ENCODE results near the gene SLC35G2.
"Not testable (repeated sequence)": the region's sequence is repeated elsewhere in the genome, so short reads cannot be mapped to it uniquely, and the experiment has no call there.

Gene SLC35G2

GRCh38 chr3:136891934-136892855, 73.3 kb downstream of the SLC35G2 start:
- no peak for DNase-seq

- DNase-seq: peak in 1 of 2 experiments; percentile 54
Observed at GRCh38 chr3:136893848-136894443, 75.0 kb downstream of the SLC35G2 start.

- not testable (repeated sequence) for DNase-seq
Observed at GRCh38 chr3:136897171-136897570, 78.2 kb downstream of the SLC35G2 start.

- no peak for DNase-seq
Observed at GRCh38 chr3:136898549-136898948, 79.6 kb downstream of the SLC35G2 start.

DNA sequence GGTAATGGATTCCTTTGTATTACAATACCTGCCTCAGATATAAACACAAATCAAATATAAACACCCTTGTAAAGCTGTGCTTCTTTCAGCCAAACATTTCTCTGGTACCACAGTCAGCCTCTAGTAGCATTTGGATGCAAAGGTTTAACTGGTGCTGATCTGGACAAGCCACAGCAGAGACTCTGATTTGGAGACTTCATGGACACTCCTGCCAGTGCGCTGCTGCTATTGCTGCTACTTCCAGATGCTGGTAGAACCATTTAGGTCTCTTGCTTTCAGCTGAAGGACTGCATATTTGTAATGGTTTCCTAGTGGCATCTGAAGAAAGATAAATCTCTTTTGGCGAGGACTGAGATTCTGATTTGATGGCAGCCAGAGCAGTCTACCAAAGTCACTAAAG, 80.0 kb downstream of the SLC35G2 start:
- DNase-seq: no peak

DNA sequence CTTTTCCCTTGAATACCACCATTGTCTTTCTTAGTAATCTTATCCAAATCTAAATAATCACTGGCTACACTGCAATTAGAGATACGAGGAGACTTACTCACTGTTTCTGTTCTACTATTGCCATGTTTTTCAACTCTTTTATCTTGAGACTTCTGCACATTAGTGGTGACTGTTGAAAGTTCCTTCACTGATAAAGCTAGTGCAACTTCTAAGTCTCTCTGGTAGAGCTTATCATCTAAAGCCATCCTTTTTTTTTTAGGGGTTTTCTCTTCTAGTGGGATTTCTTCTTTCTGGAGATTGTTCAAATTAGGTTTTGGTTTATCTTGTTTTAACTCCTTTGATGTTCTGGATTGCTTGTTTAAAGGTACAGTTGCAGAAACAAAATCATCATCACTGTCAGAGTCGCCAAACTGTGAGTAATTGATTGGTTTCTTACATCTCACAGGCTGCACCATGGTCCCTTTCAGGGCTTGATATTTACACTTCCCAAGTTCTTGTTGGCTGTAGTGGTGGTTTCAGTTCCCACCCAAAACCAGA, 80.8 kb downstream of the SLC35G2 start:
- no peak for DNase-seq

DNA sequence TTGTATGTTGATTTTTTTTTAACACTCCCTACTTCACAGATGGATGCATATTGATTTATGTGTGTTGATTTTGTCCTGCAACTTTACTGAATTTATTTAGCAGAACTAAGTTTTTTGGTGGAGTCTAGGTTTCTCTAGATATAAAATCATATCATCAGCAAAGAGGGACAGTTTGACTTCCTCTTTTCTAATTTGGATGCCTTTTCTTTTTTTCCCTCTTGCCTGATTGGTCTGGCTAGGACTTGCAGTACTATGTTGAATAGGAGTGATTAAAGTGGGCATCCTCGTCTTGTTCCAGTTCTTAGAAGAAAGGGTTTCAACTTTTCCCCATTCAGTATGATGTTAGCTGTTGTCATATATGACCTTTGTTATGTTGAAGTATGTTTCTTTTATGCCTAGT, 81.8 kb downstream of the SLC35G2 start:
- not testable (repeated sequence) for DNase-seq

- DNase-seq: no peak
Observed at GRCh38 chr3:136901391-136901790, 82.5 kb downstream of the SLC35G2 start.

GRCh38 chr3:136902530-136902929, 83.6 kb downstream of the SLC35G2 start:
- DNase-seq: not testable (repeated sequence)

DNA sequence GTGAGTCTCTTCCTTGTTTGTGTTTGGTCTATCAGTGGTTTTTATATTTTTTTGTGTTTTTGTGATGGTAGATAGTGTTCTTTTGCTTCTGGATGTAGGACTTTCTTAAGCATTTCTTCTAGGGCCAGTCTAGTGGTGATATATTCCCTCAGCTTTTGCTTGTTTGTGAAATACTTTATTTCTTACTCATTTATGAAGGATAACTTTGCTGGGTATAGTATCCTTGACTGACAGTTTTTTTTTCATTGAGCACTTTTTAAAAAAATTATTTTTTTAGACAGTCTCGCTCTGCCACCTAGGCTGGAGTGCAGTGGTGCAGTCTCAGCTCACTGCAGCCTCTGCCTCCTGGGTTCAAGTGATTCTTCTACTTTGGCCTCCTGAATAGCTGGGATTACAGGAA, 85.0 kb downstream of the SLC35G2 start:
- DNase-seq: no peak

DNA sequence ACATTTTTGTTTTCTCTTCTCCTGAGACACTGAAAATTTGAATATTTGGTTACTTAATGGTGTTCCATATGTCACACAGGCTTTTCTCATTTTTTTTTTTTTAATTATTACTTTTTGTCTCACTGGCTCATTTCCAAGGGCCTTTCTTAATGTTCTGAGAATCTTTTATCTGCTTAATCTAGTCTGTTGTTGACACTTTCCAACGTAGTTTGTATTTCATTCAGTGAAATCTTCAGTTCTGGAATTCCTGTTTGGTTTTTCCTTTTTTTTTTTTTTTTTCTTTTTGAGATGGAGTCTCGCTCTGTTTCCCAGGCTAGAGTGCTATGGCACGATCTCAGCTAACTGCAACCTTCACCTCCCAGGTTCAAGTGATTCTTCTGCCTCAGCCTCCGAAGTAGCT, 85.8 kb downstream of the SLC35G2 start:
- no peak for DNase-seq
